Neural cell (in vitro differentiated cells): ENCODE results near the gene ZBTB7C. TPM values are rescaled to one million over a fixed set of nuclear protein-coding genes. Genes with fewer than 3 reads are reported as not detected.

Source experiments
- H2AFZ ChIP-seq: fragments of 200-600, 300-800 bp; sonication (generic), shearing (Covaris generic); 2 replicates; pipeline ENCODE4 v1.6.0; 2014; ENCODE audit warnings: low read depth, mild to moderate bottlenecking, antibody characterized with exemption, low read length, moderate library complexity
- H3F3A ChIP-seq: fragments of 200-600 bp; shearing (Covaris generic); 2 replicates; pipeline ENCODE4 v1.6.1; 2016; ENCODE audit warnings: mild to moderate bottlenecking, moderate library complexity, mixed read lengths, antibody characterized with exemption, low read length; ENCODE audit not compliant: insufficient read depth, poor library complexity, severe bottlenecking
- H3K27ac ChIP-seq: fragments of 200-600, 300-800 bp; sonication (generic), shearing (Covaris generic); 2 replicates; pipeline ENCODE4 v1.5.1; 2014; ENCODE audit warnings: mild to moderate bottlenecking, low read length, moderate library complexity
- H3K27me3 ChIP-seq: fragments of 300-800, 200-600 bp; sonication (generic), shearing (Covaris generic); 2 replicates; pipeline ENCODE4 v1.6.0; 2014; ENCODE audit warnings: mild to moderate bottlenecking, low read depth, low read length, moderate library complexity; ENCODE audit not compliant: insufficient read depth
- H3K36me3 ChIP-seq: fragments of 300-800, 200-600 bp; sonication (generic), shearing (Covaris generic); 2 replicates; pipeline ENCODE4 v1.5.1; 2014; ENCODE audit warnings: mild to moderate bottlenecking, antibody characterized with exemption, low read length, moderate library complexity; ENCODE audit not compliant: insufficient read depth
- H3K4me2 ChIP-seq: fragments of 300-800, 200-600 bp; sonication (generic), shearing (Covaris generic); 2 replicates; pipeline ENCODE4 v1.6.0; 2014; ENCODE audit warnings: mild to moderate bottlenecking, low read length
- H3K4me3 ChIP-seq: fragments of 300-800, 200-600 bp; sonication (generic), shearing (Covaris generic); 2 replicates; pipeline ENCODE4 v1.5.1; 2014; ENCODE audit warnings: mild to moderate bottlenecking, low read length, moderate library complexity
- H3K79me2 ChIP-seq: fragments of 200-600 bp; shearing (Covaris generic); replicated peaks from 2 replicates; pipeline ENCODE4 v1.6.0; 2014; ENCODE audit warnings: mild to moderate bottlenecking, low read length, moderate library complexity; ENCODE audit not compliant: insufficient read depth
- H3K9ac ChIP-seq: fragments of 300-800, 200-600 bp; sonication (generic), shearing (Covaris generic); 2 replicates; pipeline ENCODE4 v1.6.1; 2016; ENCODE audit warnings: mild to moderate bottlenecking, low read length, mixed read lengths
- H3K9me2 ChIP-seq: fragments of 200-600 bp; shearing (Covaris generic); 2 replicates; pipeline ENCODE4 v1.6.1; 2016; ENCODE audit warnings: mild to moderate bottlenecking, low read length, mixed read lengths; ENCODE audit not compliant: insufficient read depth
- H3K9me3 ChIP-seq: fragments of 200-600, 300-800 bp; sonication (generic), shearing (Covaris generic); 2 replicates; pipeline ENCODE4 v1.6.1; 2016; ENCODE audit warnings: mild to moderate bottlenecking, mixed run types, low read length, moderate library complexity, mixed read lengths
- H4K20me1 ChIP-seq: fragments of 200-600 bp; shearing (Covaris generic); 2 replicates; pipeline ENCODE4 v1.6.1; 2016; ENCODE audit warnings: mild to moderate bottlenecking, mixed run types; ENCODE audit not compliant: insufficient read depth
- CTCF ChIP-seq: fragments of 450-650 bp; IDR thresholded peaks from 2 replicates; pipeline ENCODE4 v1.5.1; 2014; ENCODE audit warnings: antibody characterized with exemption, mild to moderate bottlenecking, moderate library complexity; ENCODE audit not compliant: poor library complexity, severe bottlenecking
- EP300 ChIP-seq: fragments of 450-650 bp; conservative IDR thresholded peaks from 2 replicates; pipeline ENCODE4 v1.6.1; 2014; ENCODE audit warnings: antibody characterized with exemption, mild to moderate bottlenecking, moderate library complexity; ENCODE audit not compliant: poor library complexity, severe bottlenecking
- EZH2 ChIP-seq: fragments of 200-600, 300-800 bp; shearing (Covaris generic), sonication (generic); IDR thresholded peaks from 2 replicates; pipeline ENCODE4 v1.6.1; 2014; ENCODE audit warnings: antibody characterized with exemption, low read length, borderline replicate concordance, mild to moderate bottlenecking; ENCODE audit not compliant: insufficient read depth, poor library complexity, severe bottlenecking
- RAD21 ChIP-seq: fragments of 450-650 bp; conservative IDR thresholded peaks from 2 replicates; pipeline ENCODE4 v1.6.1; 2014; ENCODE audit warnings: antibody characterized with exemption, mild to moderate bottlenecking, moderate library complexity
- SMC3 ChIP-seq: fragments of 450-650 bp; conservative IDR thresholded peaks from 2 replicates; pipeline ENCODE4 v1.6.1; 2014; ENCODE audit warnings: antibody characterized with exemption, mild to moderate bottlenecking, moderate library complexity; ENCODE audit not compliant: poor library complexity
- TAF1 ChIP-seq: IDR thresholded peaks from 2 replicates; pipeline ENCODE4 v1.6.1; 2012; ENCODE audit warnings: low read depth
- polyA plus RNA-seq: library from polyadenylated mRNA; depleted of rRNA; stranded (reverse); fragments of >200 nt; gene quantifications from 2 replicates; pipeline ENCODE4 v1.2.3, GENCODE V29; 2014

ZBTB7C gene
- polyA plus RNA-seq, 1 donor from 2014 or later, result 2.4 TPM

- H3F3A ChIP-seq, result no peaks in the 10 kb centered on the region
- H2AFZ ChIP-seq, result no peak overlapping the region
- H3K9me2 ChIP-seq, result no peaks in the 10 kb centered on the region
- H3K27me3 ChIP-seq, result no peaks in the 10 kb centered on the region
- H3K4me2 ChIP-seq, result no peak overlapping the region
- no peaks in the 10 kb centered on the region for H4K20me1 ChIP-seq
- no peak overlapping the region for H3K27ac ChIP-seq
- no peaks in the 10 kb centered on the region for H3K9me3 ChIP-seq
- TF ChIP-seq CTCF (no peak), EP300 (no peak), TAF1 (no peak), SMC3 (no peak), EZH2 (no peak)
- no peaks in the 10 kb centered on the region for H3K36me3 ChIP-seq
- no peak overlapping the region for H3K9ac ChIP-seq
- H3K79me2 ChIP-seq, result no peaks in the 10 kb centered on the region
- H3K4me3 ChIP-seq, result no peak overlapping the region
Observed at GRCh38 chr18:48033790-48034650, 375.2 kb downstream of the ZBTB7C start.

GRCh38 chr18:48032876-48033789, 376.1 kb downstream of the ZBTB7C start:
- Histone ChIP-seq H3K79me2 (no peaks in the 10 kb centered on the region), H3K27me3 (no peaks in the 10 kb centered on the region), H3K9me2 (no peaks in the 10 kb centered on the region), H3K4me2 (no peak overlapping the region), H3K9ac (no peak overlapping the region), H3K9me3 (no peaks in the 10 kb centered on the region), H3K36me3 (no peaks in the 10 kb centered on the region), H4K20me1 (no peaks in the 10 kb centered on the region), H3F3A (no peaks in the 10 kb centered on the region), H2AFZ (no peak overlapping the region), H3K4me3 (no peak overlapping the region), H3K27ac (no peak overlapping the region)
- TF ChIP-seq CTCF, result no peak
- TF ChIP-seq TAF1, result no peak
- no peak for TF ChIP-seq RAD21
- TF ChIP-seq EP300, result no peak
